Activated T-cell treated with anti-CD3 and anti-CD28 coated beads for 48 hours (primary cell): ENCODE data around the gene RFXANK.

Experiments
- DNase-seq: peaks from one replicate; pipeline ENCODE4 v3.0.0-alpha.2; 2020; ENCODE audit warnings: low read depth

RFXANK gene

GRCh38 chr19:19232261-19232721, 40.2 kb downstream of the RFXANK start:
- no peak for DNase-seq

- DNase-seq = no peak
Observed at GRCh38 chr19:19234220-19234816, 42.3 kb downstream of the RFXANK start.

DNA sequence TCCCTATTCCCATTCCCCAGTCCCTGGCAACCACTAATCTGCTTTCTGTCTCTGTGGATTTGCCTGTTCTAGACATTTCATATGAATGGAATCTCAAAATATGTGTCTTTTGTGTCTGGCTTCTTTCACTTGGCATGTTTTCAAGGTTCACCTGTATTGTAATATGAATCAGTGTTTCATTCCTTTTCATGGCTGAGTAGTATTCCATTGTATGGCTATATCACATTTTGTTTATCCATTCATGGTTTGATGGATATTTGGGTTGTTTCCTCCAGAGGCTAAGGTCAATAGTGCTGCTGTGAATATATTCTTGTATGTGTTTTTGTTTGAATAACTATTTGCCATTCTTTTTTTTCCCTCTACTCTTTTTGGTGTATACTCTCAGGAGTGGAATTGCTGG, 44.1 kb downstream of the RFXANK start:
- DNase-seq = no peak

GRCh38 chr19:19238126-19238894, 46.3 kb downstream of the RFXANK start:
- no peak for DNase-seq

GRCh38 chr19:19239675-19240074, 47.6 kb downstream of the RFXANK start:
- no peak for DNase-seq

- no peak for DNase-seq
Observed at GRCh38 chr19:19240476-19240875, 48.4 kb downstream of the RFXANK start.

DNA sequence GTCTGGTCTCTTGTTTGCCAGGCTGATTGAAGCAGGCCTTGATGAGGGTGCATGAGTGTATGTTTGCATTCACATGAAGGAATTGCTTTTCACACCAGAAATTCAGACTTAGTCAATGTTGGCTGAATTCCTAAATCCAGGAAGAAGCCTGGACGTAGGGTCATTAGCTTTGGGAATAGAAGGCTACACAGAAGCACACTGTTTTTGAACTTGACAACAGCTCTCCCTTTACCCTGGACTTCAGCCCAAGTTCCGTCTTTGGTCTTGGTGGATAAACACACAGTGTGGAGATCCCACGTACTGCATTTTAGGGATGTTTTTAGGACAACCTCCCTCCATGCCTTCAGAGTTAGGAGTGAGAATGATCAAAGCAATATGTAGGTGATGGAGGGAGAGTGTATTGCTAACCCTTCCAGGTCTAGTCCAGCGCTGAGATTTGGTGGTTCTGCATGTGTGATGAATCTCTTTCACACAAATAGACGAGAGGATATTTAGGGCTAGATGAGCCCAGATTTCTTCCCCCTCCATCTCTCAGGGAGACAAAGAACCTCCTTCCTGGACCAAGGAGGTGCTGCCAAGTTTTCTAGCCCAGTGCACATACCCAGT, 58.2 kb downstream of the RFXANK start:
- DNase-seq = no peak
